H1 (cell line): ENCODE measurements around the gene NTN1. TPM values are rescaled to one million over a fixed set of nuclear protein-coding genes. Genes with fewer than 3 reads are reported as not detected.

Experiments
- NRF1 ChIP-seq: IDR thresholded peaks from 2 replicates; pipeline ENCODE4 v1.6.1; 2011; ENCODE audit warnings: mild to moderate bottlenecking, low read depth, low read length, improper control_type of control experiment
- SUZ12 ChIP-seq: fragments of 200-600 bp; sonication (generic); IDR thresholded peaks from 2 replicates; pipeline ENCODE4 v1.6.1; 2012; ENCODE audit warnings: mild to moderate bottlenecking, inconsistent platforms, low read length, moderate library complexity, mixed read lengths
- YY1 ChIP-seq: IDR thresholded peaks from 2 replicates; pipeline ENCODE4 v1.6.1; 2011; ENCODE audit warnings: low read depth, mild to moderate bottlenecking, low read length
- polyA plus RNA-seq, 7 experiments: library from polyadenylated mRNA; depleted of rRNA in 3 of 7; stranded (reverse) in 5 of 7; unstranded in 2 of 7; fragments of >200 nt in 5 of 7; fragments of 200-250 nt in 2 of 7; gene quantifications; 1 replicate in 5 of 7; 2 replicates in 1 of 7; 4 replicates in 1 of 7; pipeline versions ENCODE4 v1.2.1 to v1.2.3, GENCODE V29; 2011 to 2013; ENCODE audit warnings: missing spikeins in 2 of 7, mixed read lengths in 2 of 7
- total RNA-seq: library from RNA; stranded (reverse); fragmentation: NEBNext Ultra II Directional; extraction: Animal tissue kit (Norgen Biotek cat#: 25700); gene quantifications from 2 replicates; pipeline ENCODE4 v1.2.1, GENCODE V29; 2021
- TF ChIP-seq, protein P1 (sequence below): fragments of 300-600 bp; sonication (generic); IDR thresholded peaks from 2 replicates; pipeline ENCODE4 v1.7.1; 2012; ENCODE audit warnings: low read length, moderate library complexity, mild to moderate bottlenecking, inconsistent platforms; ENCODE audit not compliant: insufficient replicate concordance

NTN1 gene
- total and polyA plus RNA-seq, 2 of the 8 experiments (the other 6 are each of a cell fraction or from before 2014, with no cell fraction given), result 2.0 to 2.3 TPM

DNA sequence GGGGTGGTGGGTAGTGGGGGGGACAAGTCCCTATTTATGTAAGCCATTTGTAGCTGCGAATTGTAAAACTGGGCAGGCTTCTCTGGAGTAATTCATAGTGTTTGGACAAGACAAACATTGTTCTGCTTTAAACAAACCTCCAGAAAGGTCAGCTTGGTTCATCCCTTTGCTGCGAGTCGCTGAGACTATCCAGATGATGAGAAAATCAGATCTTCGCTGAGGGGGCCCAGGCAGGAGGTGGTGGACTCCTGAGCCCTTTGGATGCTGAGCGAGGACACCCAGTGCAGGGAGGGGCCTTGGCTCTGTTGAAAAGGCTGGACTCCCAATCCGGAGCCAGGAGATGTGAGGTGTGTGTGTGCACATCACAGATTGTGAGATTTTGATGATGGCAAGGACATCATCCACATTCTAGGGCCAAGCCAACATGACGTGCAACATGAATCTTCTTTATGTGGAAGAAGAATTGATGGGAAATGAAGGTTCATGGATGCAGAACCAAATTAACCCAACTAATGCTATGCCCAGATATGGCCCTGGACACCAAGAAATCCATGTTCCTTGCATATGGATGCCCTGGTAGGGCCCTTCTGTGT, 15.0 kb upstream of the NTN1 start (continued):
- TF ChIP-seq, protein P1, sequence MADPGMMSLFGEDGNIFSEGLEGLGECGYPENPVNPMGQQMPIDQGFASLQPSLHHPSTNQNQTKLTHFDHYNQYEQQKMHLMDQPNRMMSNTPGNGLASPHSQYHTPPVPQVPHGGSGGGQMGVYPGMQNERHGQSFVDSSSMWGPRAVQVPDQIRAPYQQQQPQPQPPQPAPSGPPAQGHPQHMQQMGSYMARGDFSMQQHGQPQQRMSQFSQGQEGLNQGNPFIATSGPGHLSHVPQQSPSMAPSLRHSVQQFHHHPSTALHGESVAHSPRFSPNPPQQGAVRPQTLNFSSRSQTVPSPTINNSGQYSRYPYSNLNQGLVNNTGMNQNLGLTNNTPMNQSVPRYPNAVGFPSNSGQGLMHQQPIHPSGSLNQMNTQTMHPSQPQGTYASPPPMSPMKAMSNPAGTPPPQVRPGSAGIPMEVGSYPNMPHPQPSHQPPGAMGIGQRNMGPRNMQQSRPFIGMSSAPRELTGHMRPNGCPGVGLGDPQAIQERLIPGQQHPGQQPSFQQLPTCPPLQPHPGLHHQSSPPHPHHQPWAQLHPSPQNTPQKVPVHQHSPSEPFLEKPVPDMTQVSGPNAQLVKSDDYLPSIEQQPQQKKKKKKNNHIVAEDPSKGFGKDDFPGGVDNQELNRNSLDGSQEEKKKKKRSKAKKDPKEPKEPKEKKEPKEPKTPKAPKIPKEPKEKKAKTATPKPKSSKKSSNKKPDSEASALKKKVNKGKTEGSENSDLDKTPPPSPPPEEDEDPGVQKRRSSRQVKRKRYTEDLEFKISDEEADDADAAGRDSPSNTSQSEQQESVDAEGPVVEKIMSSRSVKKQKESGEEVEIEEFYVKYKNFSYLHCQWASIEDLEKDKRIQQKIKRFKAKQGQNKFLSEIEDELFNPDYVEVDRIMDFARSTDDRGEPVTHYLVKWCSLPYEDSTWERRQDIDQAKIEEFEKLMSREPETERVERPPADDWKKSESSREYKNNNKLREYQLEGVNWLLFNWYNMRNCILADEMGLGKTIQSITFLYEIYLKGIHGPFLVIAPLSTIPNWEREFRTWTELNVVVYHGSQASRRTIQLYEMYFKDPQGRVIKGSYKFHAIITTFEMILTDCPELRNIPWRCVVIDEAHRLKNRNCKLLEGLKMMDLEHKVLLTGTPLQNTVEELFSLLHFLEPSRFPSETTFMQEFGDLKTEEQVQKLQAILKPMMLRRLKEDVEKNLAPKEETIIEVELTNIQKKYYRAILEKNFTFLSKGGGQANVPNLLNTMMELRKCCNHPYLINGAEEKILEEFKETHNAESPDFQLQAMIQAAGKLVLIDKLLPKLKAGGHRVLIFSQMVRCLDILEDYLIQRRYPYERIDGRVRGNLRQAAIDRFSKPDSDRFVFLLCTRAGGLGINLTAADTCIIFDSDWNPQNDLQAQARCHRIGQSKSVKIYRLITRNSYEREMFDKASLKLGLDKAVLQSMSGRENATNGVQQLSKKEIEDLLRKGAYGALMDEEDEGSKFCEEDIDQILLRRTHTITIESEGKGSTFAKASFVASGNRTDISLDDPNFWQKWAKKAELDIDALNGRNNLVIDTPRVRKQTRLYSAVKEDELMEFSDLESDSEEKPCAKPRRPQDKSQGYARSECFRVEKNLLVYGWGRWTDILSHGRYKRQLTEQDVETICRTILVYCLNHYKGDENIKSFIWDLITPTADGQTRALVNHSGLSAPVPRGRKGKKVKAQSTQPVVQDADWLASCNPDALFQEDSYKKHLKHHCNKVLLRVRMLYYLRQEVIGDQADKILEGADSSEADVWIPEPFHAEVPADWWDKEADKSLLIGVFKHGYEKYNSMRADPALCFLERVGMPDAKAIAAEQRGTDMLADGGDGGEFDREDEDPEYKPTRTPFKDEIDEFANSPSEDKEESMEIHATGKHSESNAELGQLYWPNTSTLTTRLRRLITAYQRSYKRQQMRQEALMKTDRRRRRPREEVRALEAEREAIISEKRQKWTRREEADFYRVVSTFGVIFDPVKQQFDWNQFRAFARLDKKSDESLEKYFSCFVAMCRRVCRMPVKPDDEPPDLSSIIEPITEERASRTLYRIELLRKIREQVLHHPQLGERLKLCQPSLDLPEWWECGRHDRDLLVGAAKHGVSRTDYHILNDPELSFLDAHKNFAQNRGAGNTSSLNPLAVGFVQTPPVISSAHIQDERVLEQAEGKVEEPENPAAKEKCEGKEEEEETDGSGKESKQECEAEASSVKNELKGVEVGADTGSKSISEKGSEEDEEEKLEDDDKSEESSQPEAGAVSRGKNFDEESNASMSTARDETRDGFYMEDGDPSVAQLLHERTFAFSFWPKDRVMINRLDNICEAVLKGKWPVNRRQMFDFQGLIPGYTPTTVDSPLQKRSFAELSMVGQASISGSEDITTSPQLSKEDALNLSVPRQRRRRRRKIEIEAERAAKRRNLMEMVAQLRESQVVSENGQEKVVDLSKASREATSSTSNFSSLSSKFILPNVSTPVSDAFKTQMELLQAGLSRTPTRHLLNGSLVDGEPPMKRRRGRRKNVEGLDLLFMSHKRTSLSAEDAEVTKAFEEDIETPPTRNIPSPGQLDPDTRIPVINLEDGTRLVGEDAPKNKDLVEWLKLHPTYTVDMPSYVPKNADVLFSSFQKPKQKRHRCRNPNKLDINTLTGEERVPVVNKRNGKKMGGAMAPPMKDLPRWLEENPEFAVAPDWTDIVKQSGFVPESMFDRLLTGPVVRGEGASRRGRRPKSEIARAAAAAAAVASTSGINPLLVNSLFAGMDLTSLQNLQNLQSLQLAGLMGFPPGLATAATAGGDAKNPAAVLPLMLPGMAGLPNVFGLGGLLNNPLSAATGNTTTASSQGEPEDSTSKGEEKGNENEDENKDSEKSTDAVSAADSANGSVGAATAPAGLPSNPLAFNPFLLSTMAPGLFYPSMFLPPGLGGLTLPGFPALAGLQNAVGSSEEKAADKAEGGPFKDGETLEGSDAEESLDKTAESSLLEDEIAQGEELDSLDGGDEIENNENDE, result no peak
- TF ChIP-seq SUZ12, result no peak
- no peak for TF ChIP-seq YY1
- no peak for TF ChIP-seq NRF1
- TF ChIP-seq, all 59 proteins: peak for 0
